Measurements from ENCODE around the gene OGFOD2. TPM values are rescaled to one million over a fixed set of nuclear protein-coding genes. Genes with fewer than 3 reads are reported as not detected.

OGFOD2 gene
- total and polyA plus RNA-seq, 2 of the 13 experiments (the other 11 are each of a cell fraction or from before 2014, with no cell fraction given) = 13.2 to 14.6 TPM

DNA sequence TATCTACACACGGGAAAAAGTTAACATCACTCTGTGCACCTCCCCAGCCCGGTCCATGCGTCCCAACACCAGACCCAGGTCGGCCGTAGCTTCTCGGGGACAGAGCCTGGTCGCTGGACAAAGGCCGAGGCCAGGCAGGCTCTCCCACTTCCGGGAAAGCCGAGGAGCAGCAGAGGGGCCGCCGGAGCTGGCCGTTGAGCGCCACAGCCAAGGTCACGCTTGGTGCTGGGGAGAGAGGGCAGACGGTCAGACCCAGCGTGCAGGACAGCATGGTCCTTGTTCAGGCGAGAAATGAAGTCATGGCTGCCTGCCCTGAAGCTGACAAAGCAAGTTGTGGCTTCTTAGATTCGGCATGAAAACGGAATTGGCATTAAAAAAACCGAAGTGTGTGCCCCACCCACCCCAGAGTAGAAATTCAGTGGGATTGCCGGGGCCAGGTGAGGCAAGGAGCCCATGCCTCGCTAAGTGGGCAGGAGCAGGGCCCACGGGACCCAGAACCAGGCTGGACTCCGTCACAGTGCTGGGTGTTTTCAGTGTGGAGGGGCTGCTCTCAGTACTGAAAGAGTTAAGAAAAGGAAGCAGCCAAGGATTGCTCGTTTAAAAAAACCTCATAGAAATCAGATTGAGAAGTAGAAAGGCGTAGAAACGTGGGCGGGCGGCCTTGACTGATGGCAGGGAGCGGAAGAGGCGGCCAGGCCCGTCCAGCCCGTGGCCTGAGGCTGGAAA, 9.7 kb downstream of the OGFOD2 start (continued):
- TF ChIP-seq RFXAP (CRISPR knock-in tag; IDR thresholded peaks at IDR 0.05; ENCODE audit: borderline replicate concordance) (0 out of 2 replicates have a peak, but pooled peaks have one; percentile 19), SRY (CRISPR knock-in tag; IDR thresholded peaks at IDR 0.05) (no peak), ESRRA (CRISPR knock-in tag; IDR thresholded peaks at IDR 0.05; ENCODE audit: low read depth) (peak; percentile 92), IKZF1 (IDR thresholded peaks at IDR 0.05) (no peak), ZSCAN29 (CRISPR knock-in tag; conservative IDR thresholded peaks at IDR 0.05) (peak; percentile 52; the same call in 1 of the 2 replicates), MBNL3 (CRISPR knock-in tag; conservative IDR thresholded peaks at IDR 0.05) (no peak), CBX5 (CRISPR knock-in tag; IDR thresholded peaks at IDR 0.05; ENCODE audit: borderline replicate concordance) (peak; percentile 75; the same call in 1 of the 2 replicates), TCF7L2 (IDR thresholded peaks at IDR 0.05; ENCODE audit: low read depth, low read length) (no peak), ZNF792 (CRISPR knock-in tag; IDR thresholded peaks at IDR 0.05) (no peak), HMGXB4 (CRISPR knock-in tag; IDR thresholded peaks at IDR 0.05; ENCODE audit: borderline replicate concordance in 1 of 2, low read depth in 1 of 2) (peak; percentile 29 to 40; a peak in 2 of 4 replicates), HOXA3 (CRISPR knock-in tag; IDR thresholded peaks at IDR 0.05) (peak; percentile 90), HNF1B (CRISPR knock-in tag; IDR thresholded peaks at IDR 0.05) (peak; percentile 80; the same call in 1 of the 2 replicates), ZNF83 (CRISPR knock-in tag; IDR thresholded peaks at IDR 0.05; ENCODE audit: borderline replicate concordance) (no peak; the same call in 1 of the 2 replicates), ZNF101 (CRISPR knock-in tag; IDR thresholded peaks at IDR 0.05; ENCODE audit: borderline replicate concordance, low read depth) (no peak), RARG (CRISPR knock-in tag; IDR thresholded peaks at IDR 0.05; ENCODE audit: low read depth) (no peak), PHF5A (CRISPR knock-in tag; IDR thresholded peaks at IDR 0.05; ENCODE audit: low read depth, unreplicated experiment) (peak; percentile 69), MYC (CRISPR knock-in tag; IDR thresholded peaks at IDR 0.05; ENCODE audit: borderline replicate concordance) (peak; percentile 89), SAP130 (CRISPR knock-in tag; IDR thresholded peaks at IDR 0.05; ENCODE audit: low read depth) (peak; percentile 89), ZNF572 (CRISPR knock-in tag; IDR thresholded peaks at IDR 0.05) (no peak), ARNTL (CRISPR knock-in tag; IDR thresholded peaks at IDR 0.05) (peak; percentile 66; the same call in 1 of the 2 replicates), RAD51 (IDR thresholded peaks at IDR 0.05; ENCODE audit: borderline replicate concordance) (no peak), REXO4 (CRISPR knock-in tag; IDR thresholded peaks at IDR 0.05; ENCODE audit: borderline replicate concordance) (no peak), ZBTB8A (CRISPR knock-in tag; IDR thresholded peaks at IDR 0.05; ENCODE audit: borderline replicate concordance, low read depth) (no peak)
- TF ChIP-seq, protein P1, sequence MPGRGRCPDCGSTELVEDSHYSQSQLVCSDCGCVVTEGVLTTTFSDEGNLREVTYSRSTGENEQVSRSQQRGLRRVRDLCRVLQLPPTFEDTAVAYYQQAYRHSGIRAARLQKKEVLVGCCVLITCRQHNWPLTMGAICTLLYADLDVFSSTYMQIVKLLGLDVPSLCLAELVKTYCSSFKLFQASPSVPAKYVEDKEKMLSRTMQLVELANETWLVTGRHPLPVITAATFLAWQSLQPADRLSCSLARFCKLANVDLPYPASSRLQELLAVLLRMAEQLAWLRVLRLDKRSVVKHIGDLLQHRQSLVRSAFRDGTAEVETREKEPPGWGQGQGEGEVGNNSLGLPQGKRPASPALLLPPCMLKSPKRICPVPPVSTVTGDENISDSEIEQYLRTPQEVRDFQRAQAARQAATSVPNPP (CRISPR knock-in tag; IDR thresholded peaks at IDR 0.05) = peak; percentile 81; the same call in 1 of the 2 replicates
- TF ChIP-seq, protein P2, sequence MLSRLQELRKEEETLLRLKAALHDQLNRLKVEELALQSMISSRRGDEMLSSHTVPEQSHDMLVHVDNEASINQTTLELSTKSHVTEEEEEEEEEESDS (CRISPR knock-in tag; IDR thresholded peaks at IDR 0.05; ENCODE audit: borderline replicate concordance) = no peak
- TF ChIP-seq, protein P3, sequence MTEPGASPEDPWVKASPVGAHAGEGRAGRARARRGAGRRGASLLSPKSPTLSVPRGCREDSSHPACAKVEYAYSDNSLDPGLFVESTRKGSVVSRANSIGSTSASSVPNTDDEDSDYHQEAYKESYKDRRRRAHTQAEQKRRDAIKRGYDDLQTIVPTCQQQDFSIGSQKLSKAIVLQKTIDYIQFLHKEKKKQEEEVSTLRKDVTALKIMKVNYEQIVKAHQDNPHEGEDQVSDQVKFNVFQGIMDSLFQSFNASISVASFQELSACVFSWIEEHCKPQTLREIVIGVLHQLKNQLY (CRISPR knock-in tag; IDR thresholded peaks at IDR 0.05) = peak; percentile 72

Data from HepG2 (cell line).